ACC112 (cell line): Measurements from ENCODE around the gene PC.
"Not testable (repeated sequence)": the region's sequence is repeated elsewhere in the genome, so short reads cannot be mapped to it uniquely, and the experiment has no call there.

Experiments
- H2AFZ ChIP-seq: fragments of 200-600 bp; sonication (generic); one replicate; pipeline ENCODE4 v1.6.0; 2017; ENCODE audit warnings: antibody characterized with exemption, low read length; ENCODE audit not compliant: unreplicated experiment
- H3K27ac ChIP-seq: fragments of 200-600 bp; sonication (generic); 2 replicates; pipeline ENCODE4 v1.5.1; 2014; ENCODE audit warnings: low read depth, mild to moderate bottlenecking, antibody characterized with exemption, low read length, moderate library complexity
- H3K27me3 ChIP-seq: fragments of 200-600 bp; sonication (generic); 2 replicates; pipeline ENCODE4 v1.6.1; 2014; ENCODE audit warnings: mild to moderate bottlenecking, antibody characterized with exemption, low read length, moderate library complexity, mixed read lengths; ENCODE audit not compliant: insufficient read depth
- H3K36me3 ChIP-seq: fragments of 200-600 bp; sonication (generic); 2 replicates; pipeline ENCODE4 v1.6.1; 2016; ENCODE audit warnings: mild to moderate bottlenecking, antibody characterized with exemption, low read length, moderate library complexity, mixed read lengths; ENCODE audit not compliant: insufficient read depth
- H3K4me1 ChIP-seq: fragments of 200-600 bp; sonication (generic); one replicate; pipeline ENCODE4 v1.6.1; 2016; ENCODE audit warnings: low read length, mixed read lengths; ENCODE audit not compliant: insufficient read depth, unreplicated experiment, control insufficient read depth
- H3K4me3 ChIP-seq: fragments of 200-600 bp; sonication (generic); 2 replicates; pipeline ENCODE4 v1.5.1; 2014; ENCODE audit warnings: mild to moderate bottlenecking, low read depth, low read length
- H3K79me2 ChIP-seq: fragments of 200-600 bp; sonication (generic); one replicate; pipeline ENCODE4 v1.6.0; 2016; ENCODE audit warnings: low read length; ENCODE audit not compliant: control insufficient read depth, unreplicated experiment, insufficient read depth

The PC gene

DNA sequence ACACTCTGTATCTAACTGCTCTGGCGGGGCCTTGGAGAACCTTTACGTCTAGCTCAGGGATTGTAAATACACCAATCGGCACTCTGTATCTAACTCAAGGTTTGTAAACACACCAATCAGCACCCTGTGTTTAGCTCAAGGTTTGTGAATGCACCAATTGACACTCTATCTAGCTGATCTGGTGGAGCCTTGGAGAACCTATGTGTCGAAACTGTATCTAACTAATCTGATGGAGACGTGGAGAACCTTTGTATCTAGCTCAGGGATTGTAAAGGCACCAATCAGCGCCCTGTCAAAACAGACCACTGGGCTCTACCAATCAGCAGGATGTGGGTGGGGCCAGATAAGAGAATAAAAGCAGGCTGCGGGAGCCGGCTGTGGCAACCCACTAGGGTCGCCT lies 31.2 kb upstream of the PC start:
- not testable (repeated sequence) for H3K27ac ChIP-seq, H3K36me3 ChIP-seq, H3K79me2 ChIP-seq, H3K27me3 ChIP-seq, H3K4me3 ChIP-seq, H3K4me1 ChIP-seq, H2AFZ ChIP-seq

DNA sequence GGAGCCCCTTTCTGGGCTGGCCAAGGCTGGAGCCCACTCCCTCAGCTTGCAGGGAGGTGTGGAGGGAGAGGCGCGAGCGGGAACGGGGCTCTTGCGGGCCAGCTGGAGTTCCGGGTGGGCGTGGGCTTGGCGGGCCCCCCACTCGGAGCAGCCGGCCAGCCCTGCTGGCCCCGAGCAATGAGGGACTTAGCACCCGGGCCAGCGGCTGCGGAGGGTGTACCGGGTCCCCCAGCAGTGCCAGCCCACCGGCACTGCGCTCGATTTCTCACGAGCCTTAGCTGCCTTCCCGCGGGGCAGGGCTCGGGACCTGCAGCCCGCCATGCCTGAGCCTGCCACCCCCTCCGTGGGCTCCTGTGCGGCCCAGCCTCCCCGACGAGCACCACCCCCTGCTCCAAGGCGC lies 30.6 kb upstream of the PC start:
- H3K27me3 ChIP-seq, H3K36me3 ChIP-seq, H3K4me3 ChIP-seq: not testable (repeated sequence)

DNA sequence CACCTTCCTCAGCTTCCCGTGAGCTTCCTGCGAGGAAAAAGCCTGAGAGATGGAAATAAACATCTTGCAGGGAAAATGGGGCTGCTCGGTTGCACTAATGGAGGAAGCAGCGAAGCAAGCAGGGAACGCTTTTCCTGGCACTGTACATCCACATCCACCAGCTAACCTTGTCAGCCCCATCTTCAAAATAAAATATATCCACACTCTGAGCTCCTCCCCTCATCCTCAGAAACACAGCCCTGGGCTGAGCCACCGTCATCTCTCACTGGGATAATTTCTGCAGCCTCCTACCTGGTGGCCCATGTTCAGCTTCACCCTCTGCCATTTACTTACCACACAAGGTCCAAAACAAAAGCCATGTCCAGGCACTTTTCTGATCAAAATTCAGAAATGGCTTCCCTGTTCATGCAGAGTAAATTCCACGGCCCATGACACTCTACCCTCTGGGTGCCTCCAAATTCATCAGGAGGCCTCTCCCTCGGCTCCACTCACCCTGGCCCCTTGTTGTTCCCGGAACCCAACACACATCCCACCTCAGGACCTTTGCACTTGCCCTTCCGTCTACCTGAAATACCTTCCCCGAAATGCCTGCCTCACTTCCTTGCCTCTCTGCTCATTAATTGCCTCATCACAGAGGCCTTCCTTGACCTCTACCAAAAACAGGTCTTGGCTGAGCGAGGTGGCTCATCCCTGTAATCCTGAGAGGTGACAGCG lies 29.9 kb upstream of the PC start:
- Histone ChIP-seq H3K4me1 (peaks cover 16% of the 10 kb centered on the region), H3K36me3 (no peaks in the 10 kb centered on the region), H2AFZ (no peak overlapping the region), H3K27ac (no peak overlapping the region), H3K79me2 (no peaks in the 10 kb centered on the region), H3K4me3 (no peak overlapping the region), H3K27me3 (no peaks in the 10 kb centered on the region)

More for the DNA sequence above, 30.6 kb upstream of the PC start:
- H3K4me1 ChIP-seq, result peaks cover 11% of the 10 kb centered on the region
- not testable (repeated sequence) for H2AFZ ChIP-seq, H3K27ac ChIP-seq, H3K79me2 ChIP-seq

DNA sequence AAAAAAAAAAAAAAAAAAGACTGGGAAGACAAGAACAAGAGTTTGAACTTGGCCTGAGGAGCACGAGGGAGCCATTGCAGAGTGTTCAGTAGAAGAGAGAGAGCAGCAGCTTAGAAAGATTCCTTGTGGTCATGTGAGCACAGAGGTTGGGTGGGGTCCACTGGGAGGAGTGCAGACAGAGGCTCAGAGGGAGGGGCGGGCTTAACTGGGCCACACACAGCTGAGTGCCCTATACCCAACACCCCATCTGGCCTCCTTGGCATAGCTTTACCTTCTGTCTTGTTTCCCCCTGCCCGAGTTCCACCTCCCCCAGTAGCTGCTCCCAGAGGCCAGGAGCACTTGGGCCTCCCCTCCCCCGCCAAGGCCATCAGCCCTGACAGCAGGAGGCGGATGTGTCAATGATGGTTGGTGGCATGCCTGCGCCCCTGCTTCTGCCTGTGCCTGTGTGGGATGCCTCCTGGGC lies 29.0 kb upstream of the PC start:
- H3K27ac ChIP-seq, result no peak overlapping the region
- H3K79me2 ChIP-seq, result no peaks in the 10 kb centered on the region
- H3K4me3 ChIP-seq, result no peak overlapping the region
- no peaks in the 10 kb centered on the region for H3K36me3 ChIP-seq
- H3K27me3 ChIP-seq, result no peaks in the 10 kb centered on the region
- H3K4me1 ChIP-seq, result peaks cover 20% of the 10 kb centered on the region
- H2AFZ ChIP-seq, result no peak overlapping the region

DNA sequence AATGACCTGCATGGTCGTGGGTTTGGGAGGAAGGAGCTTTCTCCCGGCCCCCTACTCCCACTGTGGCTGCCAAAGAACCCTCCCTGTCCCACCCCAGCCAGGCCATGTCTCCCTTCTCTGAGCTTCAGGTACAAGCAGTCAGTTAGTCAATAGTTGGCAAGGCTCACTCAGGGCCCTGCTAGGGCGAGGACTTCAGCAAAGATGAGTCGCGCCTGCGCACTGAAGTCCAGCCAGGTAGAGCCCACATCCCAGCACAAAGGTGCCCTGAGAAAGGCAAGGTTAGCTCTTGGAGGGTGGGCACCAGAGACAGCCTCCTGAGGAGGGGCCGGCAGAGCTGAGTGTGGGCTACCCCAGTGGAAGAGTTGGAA lies 28.0 kb upstream of the PC start:
- Histone ChIP-seq H3K27me3 (no peaks in the 10 kb centered on the region), H3K4me1 (peaks cover 26% of the 10 kb centered on the region), H3K27ac (no peak overlapping the region), H3K79me2 (no peaks in the 10 kb centered on the region), H3K36me3 (no peaks in the 10 kb centered on the region), H3K4me3 (no peak overlapping the region), H2AFZ (no peak overlapping the region)

DNA sequence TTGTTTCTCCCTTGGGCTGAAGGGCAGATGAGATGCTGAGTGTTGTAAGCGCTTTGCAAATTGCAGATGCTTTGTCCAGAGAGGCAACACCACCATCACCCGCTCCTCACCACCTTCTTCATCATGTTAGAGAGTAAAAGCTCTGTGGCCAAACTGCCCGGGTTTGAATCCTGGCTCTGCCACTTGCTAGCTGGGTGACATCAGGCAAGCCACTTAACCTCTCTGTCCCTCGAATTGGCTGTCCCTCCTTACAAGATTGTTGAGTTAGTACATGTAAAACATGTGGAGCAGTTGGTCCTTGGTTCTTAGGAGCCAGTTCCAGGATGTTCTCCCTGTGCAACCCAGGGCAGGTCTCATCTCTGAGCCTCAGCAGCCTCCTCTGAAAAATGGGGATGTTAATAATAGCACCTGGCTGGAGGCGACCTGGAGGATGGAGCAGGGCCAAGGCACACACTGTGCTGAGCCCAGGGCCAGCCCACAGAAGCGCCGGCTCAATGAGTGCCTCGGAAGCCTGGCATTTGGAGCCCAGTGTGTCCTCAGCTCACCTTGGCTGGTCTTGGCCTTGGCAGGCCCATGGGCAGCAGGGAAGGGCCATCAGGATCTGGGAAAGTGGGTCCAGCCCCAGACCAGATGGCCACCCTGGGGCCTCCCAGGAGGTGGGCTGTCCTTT lies 27.5 kb upstream of the PC start:
- Histone ChIP-seq H2AFZ (no peak overlapping the region), H3K27me3 (no peaks in the 10 kb centered on the region), H3K36me3 (no peaks in the 10 kb centered on the region), H3K4me3 (no peak overlapping the region), H3K4me1 (peaks cover 27% of the 10 kb centered on the region), H3K27ac (no peak overlapping the region), H3K79me2 (no peaks in the 10 kb centered on the region)

DNA sequence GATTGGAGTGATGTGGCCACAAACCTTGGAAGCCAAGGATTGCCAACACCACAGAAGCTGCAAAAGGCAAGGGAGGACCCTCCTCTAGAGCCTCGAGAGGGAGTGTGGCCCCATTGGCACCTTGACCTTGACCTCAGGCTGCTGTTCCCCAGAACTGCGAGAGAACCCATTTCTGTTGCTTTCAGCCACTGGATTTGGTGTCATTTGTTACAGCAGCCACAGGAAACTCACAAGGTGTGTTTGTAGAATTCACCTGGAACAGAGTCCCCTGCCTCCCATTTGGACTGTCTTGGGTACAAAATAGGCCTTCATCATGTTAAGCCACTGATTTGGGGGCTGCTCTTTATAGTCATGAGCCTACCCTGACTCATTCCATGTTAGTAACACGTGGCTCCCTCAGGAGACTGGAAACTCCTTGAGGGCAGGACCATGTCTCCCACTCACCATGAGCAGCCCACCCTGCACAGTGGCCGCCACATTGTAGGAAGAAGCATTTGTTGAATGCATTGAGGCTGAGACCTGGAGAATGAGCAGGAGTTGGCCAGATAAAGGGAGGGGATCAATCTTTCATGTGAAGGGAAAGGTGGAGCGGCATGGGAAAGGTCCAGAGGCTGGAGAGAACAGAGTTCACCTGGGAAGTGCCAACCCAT lies 25.2 kb upstream of the PC start:
- H2AFZ ChIP-seq, result no peak overlapping the region
- H3K27ac ChIP-seq, result no peak overlapping the region
- H3K27me3 ChIP-seq, result no peaks in the 10 kb centered on the region
- H3K4me1 ChIP-seq, result peaks cover 27% of the 10 kb centered on the region
- H3K36me3 ChIP-seq, result peaks cover 3% of the 10 kb centered on the region; the same call in 1 of the 2 replicates
- no peaks in the 10 kb centered on the region for H3K79me2 ChIP-seq
- H3K4me3 ChIP-seq, result no peak overlapping the region

DNA sequence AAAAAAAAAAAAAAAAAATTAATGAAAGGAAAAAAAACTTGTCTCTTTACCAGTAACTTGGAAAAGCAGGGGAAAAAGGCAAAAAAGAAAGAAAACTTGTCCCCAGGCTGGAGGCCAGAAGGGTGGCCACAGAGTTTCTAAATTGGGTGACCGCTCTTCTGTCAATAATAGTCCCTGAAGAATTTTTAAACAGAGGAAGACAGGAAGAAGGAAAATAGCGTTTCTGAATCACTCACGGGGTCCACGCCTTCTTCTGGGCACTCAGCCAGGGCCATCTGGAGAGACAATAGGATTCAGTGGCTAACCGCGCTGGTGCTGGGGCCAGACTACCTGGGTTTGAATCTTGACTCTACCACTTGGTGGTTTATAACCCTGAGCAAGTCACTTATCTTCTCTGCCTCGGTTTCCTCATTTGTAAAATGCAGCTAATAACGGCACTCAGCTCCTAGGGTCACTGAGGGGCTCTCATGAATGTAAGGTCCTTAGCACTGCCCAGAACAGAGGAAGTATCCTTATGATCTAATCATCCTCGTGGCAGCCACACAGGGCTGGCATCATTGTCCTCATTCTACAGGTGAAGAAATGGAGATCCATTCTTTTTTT lies 23.9 kb upstream of the PC start:
- Histone ChIP-seq H3K4me1 (peaks cover 27% of the 10 kb centered on the region), H3K27ac (no peak overlapping the region), H3K79me2 (no peaks in the 10 kb centered on the region), H2AFZ (no peak overlapping the region), H3K36me3 (peaks cover 3% of the 10 kb centered on the region; the same call in 1 of the 2 replicates), H3K4me3 (no peak overlapping the region), H3K27me3 (no peaks in the 10 kb centered on the region)

DNA sequence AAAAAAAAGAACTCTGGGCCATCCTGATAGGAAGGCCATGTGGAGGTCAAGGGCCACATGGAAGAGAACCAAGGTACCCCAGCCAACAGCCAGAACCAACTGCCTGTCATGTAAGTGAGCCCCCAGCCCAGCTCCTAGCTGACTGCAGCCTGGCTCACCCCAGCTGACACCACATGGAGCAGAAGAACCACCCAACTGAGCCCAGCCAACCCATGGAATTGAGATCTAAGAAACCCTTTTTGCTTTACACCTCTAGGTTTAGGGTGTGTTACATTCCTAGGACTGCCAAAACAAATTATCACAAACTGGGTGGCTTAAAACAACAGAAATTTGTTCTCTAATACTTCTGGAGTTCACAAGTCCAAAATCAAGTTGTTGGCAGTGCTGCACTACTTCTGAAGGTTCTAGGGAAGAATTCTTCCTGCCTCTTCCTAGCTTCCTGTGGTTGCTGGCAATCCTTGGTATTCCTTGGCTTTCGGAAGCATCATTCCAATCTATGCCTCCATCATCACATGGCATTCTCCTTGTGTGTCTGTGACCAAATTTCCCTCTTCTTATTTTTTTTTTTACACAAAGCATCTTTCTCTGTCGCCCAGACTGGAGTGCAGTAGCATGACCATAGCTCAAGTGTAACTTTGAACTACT lies 21.3 kb upstream of the PC start:
- Histone ChIP-seq H3K4me3 (no peak overlapping the region), H2AFZ (no peak overlapping the region), H3K4me1 (peaks cover 32% of the 10 kb centered on the region), H3K27me3 (no peaks in the 10 kb centered on the region), H3K36me3 (peaks cover 3% of the 10 kb centered on the region; the same call in 1 of the 2 replicates), H3K27ac (no peak overlapping the region), H3K79me2 (no peaks in the 10 kb centered on the region)

DNA sequence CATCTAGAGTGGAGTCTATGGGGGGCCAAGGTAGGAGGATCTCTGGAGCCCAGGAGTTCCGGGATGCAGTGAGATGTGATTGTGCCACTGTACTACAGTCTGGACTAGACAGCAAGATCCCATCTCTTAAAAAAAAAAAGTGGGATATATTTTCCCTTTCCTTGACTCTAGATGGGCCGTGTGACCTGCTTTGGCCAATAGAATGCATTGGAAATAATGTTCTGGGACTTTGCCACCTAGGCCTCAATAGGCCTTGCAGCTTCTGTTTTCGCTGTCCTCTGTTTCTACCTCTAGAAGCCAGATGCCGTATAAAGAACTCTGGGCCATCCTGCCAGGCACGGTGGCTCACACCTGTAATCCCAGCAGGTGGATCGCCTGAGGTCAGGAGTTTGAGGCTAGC lies 20.5 kb upstream of the PC start:
- Histone ChIP-seq H3K4me3 (no peak overlapping the region), H3K79me2 (no peaks in the 10 kb centered on the region), H3K27ac (no peak overlapping the region), H3K36me3 (peaks cover 3% of the 10 kb centered on the region; the same call in 1 of the 2 replicates), H3K4me1 (peaks cover 27% of the 10 kb centered on the region), H3K27me3 (no peaks in the 10 kb centered on the region), H2AFZ (no peak overlapping the region)
